Epithelial cell of esophagus (primary cell): ENCODE data around the gene OR2D2.

Experiments used
- DNase-seq: peaks from one replicate; pipeline ENCODE4 v3.0.0; 2010; ENCODE audit warnings: low read depth
- H3K4me3 ChIP-seq: 2 replicates; pipeline ENCODE4 v1.5.1; 2011; ENCODE audit warnings: mild to moderate bottlenecking, low read length, control low read depth
- TF ChIP-seq, protein P1 (sequence below): IDR thresholded peaks from 2 replicates; pipeline ENCODE4 v1.5.1; 2011; ENCODE audit warnings: low read depth, mild to moderate bottlenecking, low read length, control low read depth, inconsistent platforms; ENCODE audit not compliant: insufficient read depth; ENCODE audit errors: missing control alignments

The OR2D2 gene

DNA sequence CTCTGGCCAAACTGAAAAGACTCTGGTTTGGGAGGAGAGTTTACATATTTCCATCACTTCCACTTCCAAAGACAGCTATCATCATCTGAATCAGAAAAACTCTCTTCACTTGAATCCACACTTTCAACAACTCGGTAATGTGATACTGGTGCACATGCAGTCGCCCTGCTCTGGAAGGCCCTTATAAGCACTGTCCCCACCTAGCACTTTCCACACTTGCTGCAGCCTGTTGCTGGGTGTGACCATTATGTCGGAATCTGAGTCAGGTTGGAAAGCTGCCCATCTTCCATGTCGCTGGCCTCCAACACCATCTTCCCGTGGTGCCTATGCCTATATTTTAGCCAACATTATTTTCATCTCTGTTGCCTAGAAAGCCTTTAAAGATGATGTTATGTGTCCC, 47.9 kb downstream of the OR2D2 start:
- TF ChIP-seq, protein P1, sequence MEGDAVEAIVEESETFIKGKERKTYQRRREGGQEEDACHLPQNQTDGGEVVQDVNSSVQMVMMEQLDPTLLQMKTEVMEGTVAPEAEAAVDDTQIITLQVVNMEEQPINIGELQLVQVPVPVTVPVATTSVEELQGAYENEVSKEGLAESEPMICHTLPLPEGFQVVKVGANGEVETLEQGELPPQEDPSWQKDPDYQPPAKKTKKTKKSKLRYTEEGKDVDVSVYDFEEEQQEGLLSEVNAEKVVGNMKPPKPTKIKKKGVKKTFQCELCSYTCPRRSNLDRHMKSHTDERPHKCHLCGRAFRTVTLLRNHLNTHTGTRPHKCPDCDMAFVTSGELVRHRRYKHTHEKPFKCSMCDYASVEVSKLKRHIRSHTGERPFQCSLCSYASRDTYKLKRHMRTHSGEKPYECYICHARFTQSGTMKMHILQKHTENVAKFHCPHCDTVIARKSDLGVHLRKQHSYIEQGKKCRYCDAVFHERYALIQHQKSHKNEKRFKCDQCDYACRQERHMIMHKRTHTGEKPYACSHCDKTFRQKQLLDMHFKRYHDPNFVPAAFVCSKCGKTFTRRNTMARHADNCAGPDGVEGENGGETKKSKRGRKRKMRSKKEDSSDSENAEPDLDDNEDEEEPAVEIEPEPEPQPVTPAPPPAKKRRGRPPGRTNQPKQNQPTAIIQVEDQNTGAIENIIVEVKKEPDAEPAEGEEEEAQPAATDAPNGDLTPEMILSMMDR = no peak
- no peak for DNase-seq
- H3K4me3 ChIP-seq = no peak overlapping the region

- DNase-seq = no peak
- H3K4me3 ChIP-seq = no peak overlapping the region
- TF ChIP-seq, protein P1 = no peak
These were observed 48.6 kb downstream of the OR2D2 start for GRCh38 chr11:6843670-6844069.

- TF ChIP-seq, protein P1 = no peak
- no peak overlapping the region for H3K4me3 ChIP-seq
- no peak for DNase-seq
These were observed 50.6 kb downstream of the OR2D2 start for GRCh38 chr11:6841694-6842093.
